DOHH2 (cell line): ENCODE results near the gene C3orf49.

Experiments
- H3F3A ChIP-seq: fragments of 200-600 bp; sonication (generic), shearing (Covaris generic); 2 replicates; pipeline ENCODE4 v1.6.0; 2016; ENCODE audit warnings: antibody characterized with exemption, mild to moderate bottlenecking; ENCODE audit not compliant: control insufficient read depth, insufficient read depth
- H3K27ac ChIP-seq: fragments of 200-600 bp; sonication (generic); 2 replicates; pipeline ENCODE4 v1.5.1; 2014; ENCODE audit warnings: low read depth, mild to moderate bottlenecking, low read length, moderate library complexity
- H3K27me3 ChIP-seq: fragments of 200-600 bp; sonication (generic); 2 replicates; pipeline ENCODE4 v1.6.1; 2014; ENCODE audit warnings: mild to moderate bottlenecking, low read length, mixed read lengths; ENCODE audit not compliant: control insufficient read depth
- H3K36me3 ChIP-seq: fragments of 200-600 bp; sonication (generic); 2 replicates; pipeline ENCODE4 v1.6.1; 2014; ENCODE audit warnings: mild to moderate bottlenecking, low read length, moderate library complexity, mixed read lengths; ENCODE audit not compliant: control insufficient read depth
- H3K4me1 ChIP-seq: fragments of 200-600 bp; sonication (generic); 2 replicates; pipeline ENCODE4 v1.6.1; 2014; ENCODE audit warnings: mild to moderate bottlenecking, low read length, mixed read lengths; ENCODE audit not compliant: control insufficient read depth
- H3K4me2 ChIP-seq: fragments of 200-600 bp; sonication (generic); 2 replicates; pipeline ENCODE4 v1.6.0; 2014; ENCODE audit warnings: mild to moderate bottlenecking, low read length, moderate library complexity
- H3K4me3 ChIP-seq: fragments of 200-600 bp; sonication (generic); 2 replicates; pipeline ENCODE4 v1.5.1; 2014; ENCODE audit warnings: mild to moderate bottlenecking, low read length, mixed read lengths
- H3K79me2 ChIP-seq: fragments of 200-600 bp; sonication (generic); 2 replicates; pipeline ENCODE4 v1.6.1; 2014; ENCODE audit warnings: mild to moderate bottlenecking, low read length, mixed read lengths; ENCODE audit not compliant: control insufficient read depth
- H3K9me2 ChIP-seq: fragments of 200-600 bp; sonication (generic); replicated peaks from 2 replicates; pipeline ENCODE4 v1.6.1; 2014; ENCODE audit warnings: mild to moderate bottlenecking, low read length, mixed read lengths; ENCODE audit not compliant: control insufficient read depth
- H3K9me3 ChIP-seq: fragments of 200-600 bp; sonication (generic); 2 replicates; pipeline ENCODE4 v1.6.1; 2014; ENCODE audit warnings: antibody characterized with exemption, low read length, mixed read lengths; ENCODE audit not compliant: control insufficient read depth, insufficient read depth
- H4K20me1 ChIP-seq: fragments of 200-600 bp; sonication (generic); 2 replicates; pipeline ENCODE4 v1.6.0; 2014; ENCODE audit warnings: low read depth, mild to moderate bottlenecking, antibody characterized with exemption, low read length, moderate library complexity; ENCODE audit not compliant: control insufficient read depth, insufficient read depth
- EZH2phosphoT487 ChIP-seq: fragments of 200-600 bp; sonication (generic); IDR thresholded peaks from 2 replicates; pipeline ENCODE4 v1.6.1; 2017; ENCODE audit warnings: borderline replicate concordance, mild to moderate bottlenecking, antibody characterized with exemption, low read length, moderate library complexity, mixed read lengths
- TF ChIP-seq, protein P1 (sequence below): fragments of 200-600 bp; sonication (generic); IDR thresholded peaks from one replicate; pipeline ENCODE4 v1.5.1; 2014; ENCODE audit warnings: antibody characterized with exemption, mild to moderate bottlenecking, low read depth, low read length; ENCODE audit not compliant: poor library complexity, severe bottlenecking

C3orf49 gene

DNA sequence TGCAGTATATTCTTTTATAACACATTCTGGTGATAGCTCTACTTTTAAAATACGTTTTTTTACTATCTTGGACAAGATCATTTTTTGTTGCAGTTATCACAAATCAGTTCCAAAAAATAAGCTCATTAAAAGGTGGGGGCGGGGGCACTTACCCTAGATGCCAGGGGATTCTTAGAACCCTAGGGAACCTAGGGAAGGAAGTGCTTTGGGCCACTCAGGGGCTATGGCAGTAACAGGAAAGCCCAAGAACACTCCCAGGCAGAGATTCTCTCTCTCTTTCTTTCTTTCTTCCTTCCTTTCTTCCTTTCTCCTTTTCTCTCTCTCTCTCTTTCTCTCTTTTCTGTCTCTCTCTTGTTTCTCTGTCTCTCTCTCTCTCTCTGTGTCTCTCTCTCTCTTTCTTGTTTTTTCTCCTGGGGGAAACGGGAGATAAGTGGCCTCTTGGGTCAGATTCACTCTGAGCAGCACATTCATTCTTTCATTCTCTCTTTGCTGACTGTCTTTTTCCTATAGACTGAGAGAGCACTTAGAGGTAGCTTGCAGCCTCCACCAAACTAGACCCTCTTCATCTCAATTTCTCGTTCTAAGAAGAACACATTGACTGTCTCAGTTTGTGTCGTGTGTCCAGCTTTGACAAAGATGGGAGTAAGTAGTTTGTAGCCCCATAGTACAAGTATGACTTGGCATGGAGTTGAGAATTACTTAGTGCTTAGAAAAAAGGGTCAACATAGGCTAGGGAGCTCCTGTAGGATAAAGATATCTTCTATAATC is 76.5 kb downstream of the C3orf49 start:
- Histone ChIP-seq H4K20me1 (no peaks in the 10 kb centered on the region), H3K36me3 (peaks cover 32% of the 10 kb centered on the region), H3K27me3 (no peaks in the 10 kb centered on the region), H3K9me3 (no peaks in the 10 kb centered on the region), H3K4me3 (no peak overlapping the region), H3K4me1 (peaks cover 21% of the 10 kb centered on the region), H3F3A (no peaks in the 10 kb centered on the region), H3K27ac (no peak overlapping the region), H3K79me2 (peaks cover 63% of the 10 kb centered on the region), H3K9me2 (no peaks in the 10 kb centered on the region), H3K4me2 (no peak overlapping the region)
- TF ChIP-seq, protein P1, sequence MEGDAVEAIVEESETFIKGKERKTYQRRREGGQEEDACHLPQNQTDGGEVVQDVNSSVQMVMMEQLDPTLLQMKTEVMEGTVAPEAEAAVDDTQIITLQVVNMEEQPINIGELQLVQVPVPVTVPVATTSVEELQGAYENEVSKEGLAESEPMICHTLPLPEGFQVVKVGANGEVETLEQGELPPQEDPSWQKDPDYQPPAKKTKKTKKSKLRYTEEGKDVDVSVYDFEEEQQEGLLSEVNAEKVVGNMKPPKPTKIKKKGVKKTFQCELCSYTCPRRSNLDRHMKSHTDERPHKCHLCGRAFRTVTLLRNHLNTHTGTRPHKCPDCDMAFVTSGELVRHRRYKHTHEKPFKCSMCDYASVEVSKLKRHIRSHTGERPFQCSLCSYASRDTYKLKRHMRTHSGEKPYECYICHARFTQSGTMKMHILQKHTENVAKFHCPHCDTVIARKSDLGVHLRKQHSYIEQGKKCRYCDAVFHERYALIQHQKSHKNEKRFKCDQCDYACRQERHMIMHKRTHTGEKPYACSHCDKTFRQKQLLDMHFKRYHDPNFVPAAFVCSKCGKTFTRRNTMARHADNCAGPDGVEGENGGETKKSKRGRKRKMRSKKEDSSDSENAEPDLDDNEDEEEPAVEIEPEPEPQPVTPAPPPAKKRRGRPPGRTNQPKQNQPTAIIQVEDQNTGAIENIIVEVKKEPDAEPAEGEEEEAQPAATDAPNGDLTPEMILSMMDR: no peak
- TF ChIP-seq EZH2phosphoT487: no peak

- H3K4me1 ChIP-seq: peaks cover 21% of the 10 kb centered on the region
- TF ChIP-seq EZH2phosphoT487: no peak
- TF ChIP-seq, protein P1: no peak
- H3K36me3 ChIP-seq: peaks cover 40% of the 10 kb centered on the region
- peaks cover 65% of the 10 kb centered on the region for H3K79me2 ChIP-seq
- H3K27me3 ChIP-seq: no peaks in the 10 kb centered on the region
- no peaks in the 10 kb centered on the region for H3F3A ChIP-seq
- no peak overlapping the region for H3K27ac ChIP-seq
- H3K4me2 ChIP-seq: no peak overlapping the region
- H3K4me3 ChIP-seq: no peak overlapping the region
- H3K9me3 ChIP-seq: no peaks in the 10 kb centered on the region
- H3K9me2 ChIP-seq: no peaks in the 10 kb centered on the region
- no peaks in the 10 kb centered on the region for H4K20me1 ChIP-seq
Measured at GRCh38 chr3:63896332-63897030, 77.4 kb downstream of the C3orf49 start.
